ENCODE measurements around the gene SHBG. TPM values are rescaled to one million over a fixed set of nuclear protein-coding genes. Genes with fewer than 3 reads are reported as not detected.

SHBG gene
- total RNA-seq, 1 experiment from 2014 or later = 0.35 TPM

- Mint-ChIP-seq H3K36me3 (ENCODE audit: insufficient read depth, unreplicated experiment) (peaks cover 5% of the 10 kb centered on the region), H3K27me3 (ENCODE audit: insufficient read depth, unreplicated experiment) (peaks cover 58% of the 10 kb centered on the region), H3K27ac (ENCODE audit: low read depth, unreplicated experiment) (no peak overlapping the region), H3K4me1 (ENCODE audit: insufficient read depth, unreplicated experiment) (peaks cover 15% of the 10 kb centered on the region), H3K9me3 (ENCODE audit: unreplicated experiment) (no peaks in the 10 kb centered on the region), H3K4me3 (ENCODE audit: unreplicated experiment) (no peak overlapping the region)
- CTCF ChIA-PET = interaction anchor here (0.9 to 1.1 kb wide), 2 partner anchors 19 to 36 kb away, joined by 3 to 7 read pairs; no protein-coding TSS in a partner anchor
- BruUV-seq (replicated peaks) = no TSS peak
- intact Hi-C loops (cut with micrococcal nuclease) = no loop called here
- TF ChIP-seq, protein P1, sequence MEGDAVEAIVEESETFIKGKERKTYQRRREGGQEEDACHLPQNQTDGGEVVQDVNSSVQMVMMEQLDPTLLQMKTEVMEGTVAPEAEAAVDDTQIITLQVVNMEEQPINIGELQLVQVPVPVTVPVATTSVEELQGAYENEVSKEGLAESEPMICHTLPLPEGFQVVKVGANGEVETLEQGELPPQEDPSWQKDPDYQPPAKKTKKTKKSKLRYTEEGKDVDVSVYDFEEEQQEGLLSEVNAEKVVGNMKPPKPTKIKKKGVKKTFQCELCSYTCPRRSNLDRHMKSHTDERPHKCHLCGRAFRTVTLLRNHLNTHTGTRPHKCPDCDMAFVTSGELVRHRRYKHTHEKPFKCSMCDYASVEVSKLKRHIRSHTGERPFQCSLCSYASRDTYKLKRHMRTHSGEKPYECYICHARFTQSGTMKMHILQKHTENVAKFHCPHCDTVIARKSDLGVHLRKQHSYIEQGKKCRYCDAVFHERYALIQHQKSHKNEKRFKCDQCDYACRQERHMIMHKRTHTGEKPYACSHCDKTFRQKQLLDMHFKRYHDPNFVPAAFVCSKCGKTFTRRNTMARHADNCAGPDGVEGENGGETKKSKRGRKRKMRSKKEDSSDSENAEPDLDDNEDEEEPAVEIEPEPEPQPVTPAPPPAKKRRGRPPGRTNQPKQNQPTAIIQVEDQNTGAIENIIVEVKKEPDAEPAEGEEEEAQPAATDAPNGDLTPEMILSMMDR (IDR thresholded peaks at IDR 0.05; ENCODE audit: unreplicated experiment) = no peak
- POLR2A ChIA-PET = interaction anchor here (0.7 to 1.9 kb wide), 2 partner anchors 25 to 35 kb away, joined by 3 to 9 read pairs; partner anchors contain the start of genes TP53 and WRAP53
- no peak for DNase-seq (ENCODE audit: unreplicated experiment)
Observed at GRCh38 chr17:7651665-7652387, 21.9 kb downstream of the SHBG start.

DNA sequence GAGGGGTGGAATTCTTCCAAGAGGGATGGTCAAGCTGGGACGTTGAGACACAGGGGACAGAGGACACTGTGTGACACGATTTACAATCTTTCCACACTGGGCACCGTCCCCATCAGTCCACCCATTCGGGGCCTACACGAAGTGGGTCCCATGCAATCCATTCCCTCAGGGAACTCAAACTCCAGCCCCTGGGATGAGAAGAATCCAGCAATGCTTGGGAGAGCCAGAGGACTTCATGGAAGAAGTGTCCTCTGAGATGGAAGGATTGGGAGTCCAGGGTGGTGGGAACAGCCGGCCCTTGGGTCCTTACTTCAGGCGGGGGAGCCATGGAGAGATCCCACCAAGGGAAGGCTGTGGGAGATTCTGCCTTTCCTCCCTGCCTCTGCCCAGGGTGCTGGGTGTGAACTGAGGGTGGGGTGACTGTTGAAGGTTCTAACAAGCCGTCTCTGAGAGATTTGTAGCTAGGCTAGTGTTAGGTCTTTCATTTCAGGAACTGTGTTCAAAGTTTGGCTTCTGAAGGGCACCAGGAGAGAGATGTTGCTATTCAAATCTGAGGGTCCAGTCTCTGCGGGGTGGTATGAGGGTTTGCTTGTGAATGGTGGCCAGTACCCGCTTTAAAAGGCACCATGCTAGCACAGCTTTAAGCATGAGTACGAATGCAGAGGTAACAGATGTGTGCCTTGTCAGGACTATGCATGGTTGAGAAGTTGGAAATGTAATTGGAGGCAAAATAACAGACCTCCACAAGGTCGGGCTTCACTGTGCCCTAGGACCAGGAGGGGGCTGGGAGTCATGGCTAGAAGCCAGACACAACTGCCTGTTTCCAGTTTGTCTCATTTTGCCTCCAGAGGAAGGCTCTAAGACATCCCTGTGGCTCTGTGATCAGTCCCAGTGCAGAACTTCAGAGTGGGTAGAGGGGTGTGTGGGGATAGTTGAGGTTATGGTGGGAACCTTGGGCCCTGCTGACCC lies 22.7 kb downstream of the SHBG start:
- no peak overlapping the region for H3K27ac Mint-ChIP-seq (ENCODE audit: low read depth, unreplicated experiment)
- no peak overlapping the region for H3K4me3 Mint-ChIP-seq (ENCODE audit: unreplicated experiment)

GRCh38 chr17:7654832-7655540 lies 25.1 kb downstream of the SHBG start:
- peaks cover 71% of the 10 kb centered on the region for H3K27me3 Mint-ChIP-seq (ENCODE audit: insufficient read depth, unreplicated experiment)
- CTCF ChIA-PET = interaction anchor here (0.6 to 1.1 kb wide), 2 partner anchors 15 to 23 kb away, joined by 5 read pairs; no protein-coding TSS in a partner anchor
- intact Hi-C loops (cut with micrococcal nuclease) = no loop called here
- H3K9me3 Mint-ChIP-seq (ENCODE audit: unreplicated experiment) = no peaks in the 10 kb centered on the region
- no TSS peak for BruUV-seq (replicated peaks)
- no peak overlapping the region for H3K27ac Mint-ChIP-seq (ENCODE audit: low read depth, unreplicated experiment)
- TF ChIP-seq, protein P1 (IDR thresholded peaks at IDR 0.05; ENCODE audit: unreplicated experiment) = no peak
- peaks cover 5% of the 10 kb centered on the region for H3K36me3 Mint-ChIP-seq (ENCODE audit: insufficient read depth, unreplicated experiment)
- H3K4me3 Mint-ChIP-seq (ENCODE audit: unreplicated experiment) = no peak overlapping the region
- no peak for DNase-seq (ENCODE audit: unreplicated experiment)
- peaks cover 18% of the 10 kb centered on the region for H3K4me1 Mint-ChIP-seq (ENCODE audit: insufficient read depth, unreplicated experiment)
- POLR2A ChIA-PET = interaction anchor here (0.5 to 1.1 kb wide), 2 partner anchors 28 to 33 kb away, joined by 3 read pairs; partner anchors contain the start of genes SAT2 and WRAP53

More for the DNA sequence above, 22.7 kb downstream of the SHBG start:
- POLR2A ChIA-PET = interaction anchor here (0.6 to 0.7 kb wide), 2 partner anchors 26 to 218 kb away, joined by 3 read pairs; partner anchors contain the start of gene TMEM102
- no peak for DNase-seq (ENCODE audit: unreplicated experiment)
- no peaks in the 10 kb centered on the region for H3K9me3 Mint-ChIP-seq (ENCODE audit: unreplicated experiment)
- peaks cover 21% of the 10 kb centered on the region for H3K4me1 Mint-ChIP-seq (ENCODE audit: insufficient read depth, unreplicated experiment)
- peaks cover 5% of the 10 kb centered on the region for H3K36me3 Mint-ChIP-seq (ENCODE audit: insufficient read depth, unreplicated experiment)
- TF ChIP-seq, protein P1 (IDR thresholded peaks at IDR 0.05; ENCODE audit: unreplicated experiment) = no peak
- H3K27me3 Mint-ChIP-seq (ENCODE audit: insufficient read depth, unreplicated experiment) = peaks cover 67% of the 10 kb centered on the region
- CTCF ChIA-PET = no interaction called here
- BruUV-seq (replicated peaks) = no TSS peak
- intact Hi-C loops (cut with micrococcal nuclease) = no loop called here

All from MCF 10A (cell line).